ENCODE measurements around the gene ANO1.

DNA sequence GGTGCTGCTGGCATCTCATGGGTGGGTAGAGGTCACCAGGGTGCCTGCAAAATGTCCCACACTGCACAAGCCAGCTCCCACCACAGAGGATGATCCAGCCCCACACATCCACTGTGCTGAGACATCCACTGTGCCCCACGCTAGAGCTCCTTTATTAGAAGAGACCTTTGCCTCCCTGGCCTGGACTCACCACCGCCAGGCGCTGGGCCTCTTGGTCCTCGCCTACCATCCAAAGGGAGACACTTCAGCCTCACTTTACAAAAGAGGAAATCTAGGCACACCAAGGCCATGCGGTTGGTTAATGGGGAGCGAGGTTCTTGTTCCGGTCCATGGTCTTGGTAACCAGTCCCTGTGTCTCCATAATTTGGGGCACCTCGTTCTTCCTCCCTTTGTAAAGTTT lies 3.4 kb upstream of the ANO1 start:
- TF ChIP-seq EZH2 (IDR thresholded peaks at IDR 0.05) (no peak), POLR2AphosphoS5 (IDR thresholded peaks at IDR 0.05; ENCODE audit: borderline replicate concordance, low read depth, low read length) (no peak), FOXP2 (optimal IDR thresholded peaks at IDR 0.05; ENCODE audit: control extremely low read depth, extremely low read length, insufficient read depth) (no peak)

Measured in SK-N-MC (cell line).